NCI-H2029 treated with DMSO at 0.1 percent for 48 hours (cell line): Measurements from ENCODE around the gene THRB.

ENCODE experiments used
- DNase-seq: peaks from one replicate; lab custom pipeline; 2025; lab: John Stamatoyannopoulos, UW

The THRB gene

DNA sequence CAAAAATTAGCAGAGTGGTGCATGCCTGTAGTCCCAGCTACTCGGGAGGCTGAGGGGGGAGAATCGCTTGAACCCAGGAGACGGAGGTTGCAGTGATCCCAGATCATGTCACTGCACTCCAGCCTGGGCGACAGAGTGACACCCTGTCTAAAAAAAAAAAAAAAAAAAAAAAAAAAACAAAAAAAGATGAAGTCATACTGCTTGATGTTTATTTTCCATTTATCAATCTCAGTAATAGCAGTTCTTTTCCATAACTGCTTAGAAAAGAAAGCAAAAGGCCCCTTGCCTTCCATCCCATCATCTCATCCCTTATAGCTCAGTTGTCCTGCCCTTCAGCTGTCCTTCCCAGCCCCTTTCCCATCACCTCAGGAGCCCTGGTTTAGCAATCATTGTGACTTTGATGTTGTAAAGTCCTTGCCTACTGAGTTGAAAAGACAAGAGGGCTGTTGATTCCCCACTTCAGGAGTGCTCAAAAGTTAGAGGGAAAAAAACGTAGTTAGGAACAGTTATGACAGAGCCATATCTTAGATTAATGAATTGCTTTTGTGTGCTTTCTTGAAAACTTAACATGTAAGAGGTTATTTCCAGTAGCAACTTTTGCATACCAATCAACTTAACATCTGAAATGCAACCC lies 18.0 kb upstream of the THRB start:
- no peak for DNase-seq

DNA sequence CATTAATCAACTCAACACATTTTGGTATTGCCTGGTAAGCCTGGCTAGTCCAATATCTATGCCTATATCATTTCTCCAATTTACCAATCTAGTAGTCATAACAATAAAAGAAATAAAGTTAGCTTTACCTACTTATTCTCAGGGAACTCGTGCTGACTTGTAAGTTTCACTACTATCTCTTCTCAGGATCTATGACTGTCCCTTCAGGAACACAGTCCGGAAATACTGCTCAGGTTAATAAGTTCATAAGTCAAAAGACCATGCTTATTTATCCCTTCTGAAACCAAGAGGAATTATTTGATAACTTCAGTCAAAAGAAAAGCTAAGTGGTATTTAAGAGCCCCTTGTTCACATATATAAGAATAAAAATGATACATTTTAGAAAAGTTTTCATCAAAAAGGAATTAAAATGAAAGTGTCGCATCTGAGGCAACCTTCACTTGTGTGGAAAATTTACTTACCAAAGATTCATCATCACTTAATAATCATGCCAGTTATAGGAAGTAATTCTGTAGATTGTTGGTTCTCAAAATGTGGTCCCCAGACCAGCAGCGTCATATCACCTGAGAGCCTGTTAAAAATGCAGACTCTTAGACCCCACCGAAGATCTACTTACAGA lies 15.5 kb upstream of the THRB start:
- no peak for DNase-seq

DNA sequence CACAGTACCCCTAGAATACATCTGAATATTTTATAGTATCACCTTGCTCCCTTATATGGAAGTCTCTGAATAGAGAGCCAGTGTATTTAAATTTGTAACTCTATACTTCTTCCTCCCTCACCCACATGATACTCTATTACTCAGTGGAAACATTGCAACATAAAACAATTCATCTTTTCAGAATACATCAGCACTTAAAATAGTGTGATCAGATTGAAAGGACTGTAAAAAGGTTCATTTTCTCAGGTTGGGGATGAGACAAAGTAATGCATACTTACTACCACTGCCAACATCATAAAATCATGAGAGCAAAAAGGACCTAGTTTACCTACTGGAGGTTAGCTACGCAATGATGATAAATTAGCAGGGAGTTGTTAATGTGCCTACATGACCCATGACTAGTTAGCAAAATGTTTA lies 13.8 kb upstream of the THRB start:
- no peak for DNase-seq

DNA sequence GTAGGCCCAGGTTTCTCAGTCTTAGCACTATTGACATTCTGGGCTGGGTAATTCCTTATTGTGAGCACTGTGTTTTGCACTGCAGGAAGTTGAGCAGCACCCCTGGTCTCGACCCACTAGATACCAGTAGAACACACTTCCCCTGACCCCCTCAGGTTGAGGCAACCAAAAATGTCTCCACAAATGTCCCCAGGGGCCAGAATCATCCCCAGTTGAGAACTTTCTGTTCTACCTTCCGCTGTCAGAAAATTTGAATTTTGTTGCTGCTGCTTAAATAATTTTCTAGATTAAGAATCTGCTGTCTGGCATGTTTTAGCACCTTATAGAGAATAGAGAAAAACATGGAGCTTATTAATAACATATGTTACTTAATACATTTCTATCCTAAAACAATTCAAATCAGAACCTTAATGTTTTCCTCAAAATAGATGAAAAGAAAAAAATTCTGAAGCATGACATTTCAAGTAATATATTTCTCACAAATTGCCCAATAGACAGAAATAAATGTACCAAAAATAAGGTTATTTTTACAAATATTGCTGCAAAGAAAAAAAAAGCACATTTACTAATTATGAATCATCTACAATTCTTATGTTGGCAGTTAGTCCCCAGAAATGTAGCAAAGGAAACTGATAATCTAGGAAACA lies 13.2 kb upstream of the THRB start:
- DNase-seq = no peak

DNA sequence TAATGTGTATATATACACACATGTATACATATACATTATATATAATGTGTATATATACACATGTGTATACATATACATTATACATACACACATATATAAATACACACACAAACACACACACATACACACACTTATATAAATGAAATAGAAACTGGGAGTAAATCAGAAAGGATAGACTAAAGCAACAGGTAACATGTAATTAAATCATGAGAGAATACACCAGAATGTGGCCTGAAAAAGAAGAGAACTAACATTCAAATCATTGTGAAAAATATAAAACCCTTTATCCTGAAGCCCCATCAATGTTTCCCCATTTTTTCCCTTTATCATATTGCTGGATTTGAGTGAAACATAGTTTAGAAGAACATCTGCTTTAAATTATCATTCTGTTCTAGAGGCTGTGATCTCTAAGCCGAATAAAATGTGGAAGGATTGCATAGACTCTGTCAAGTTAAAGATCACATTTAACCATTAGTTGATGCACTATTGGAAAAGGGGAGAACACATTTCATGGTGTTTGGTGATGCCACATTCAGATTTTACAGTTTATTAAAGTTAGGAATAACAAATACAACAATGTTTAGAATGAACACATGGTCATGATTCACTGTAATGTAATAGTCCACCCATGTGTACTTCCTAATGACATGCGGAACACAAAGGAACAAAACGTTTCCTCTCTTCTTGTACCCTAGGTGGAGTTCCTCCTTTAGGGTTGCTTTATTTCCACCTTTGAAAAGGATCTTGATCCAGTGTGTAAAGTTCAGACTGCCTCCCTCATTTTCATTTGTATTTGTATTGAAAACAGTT lies 12.5 kb upstream of the THRB start:
- no peak for DNase-seq

DNA sequence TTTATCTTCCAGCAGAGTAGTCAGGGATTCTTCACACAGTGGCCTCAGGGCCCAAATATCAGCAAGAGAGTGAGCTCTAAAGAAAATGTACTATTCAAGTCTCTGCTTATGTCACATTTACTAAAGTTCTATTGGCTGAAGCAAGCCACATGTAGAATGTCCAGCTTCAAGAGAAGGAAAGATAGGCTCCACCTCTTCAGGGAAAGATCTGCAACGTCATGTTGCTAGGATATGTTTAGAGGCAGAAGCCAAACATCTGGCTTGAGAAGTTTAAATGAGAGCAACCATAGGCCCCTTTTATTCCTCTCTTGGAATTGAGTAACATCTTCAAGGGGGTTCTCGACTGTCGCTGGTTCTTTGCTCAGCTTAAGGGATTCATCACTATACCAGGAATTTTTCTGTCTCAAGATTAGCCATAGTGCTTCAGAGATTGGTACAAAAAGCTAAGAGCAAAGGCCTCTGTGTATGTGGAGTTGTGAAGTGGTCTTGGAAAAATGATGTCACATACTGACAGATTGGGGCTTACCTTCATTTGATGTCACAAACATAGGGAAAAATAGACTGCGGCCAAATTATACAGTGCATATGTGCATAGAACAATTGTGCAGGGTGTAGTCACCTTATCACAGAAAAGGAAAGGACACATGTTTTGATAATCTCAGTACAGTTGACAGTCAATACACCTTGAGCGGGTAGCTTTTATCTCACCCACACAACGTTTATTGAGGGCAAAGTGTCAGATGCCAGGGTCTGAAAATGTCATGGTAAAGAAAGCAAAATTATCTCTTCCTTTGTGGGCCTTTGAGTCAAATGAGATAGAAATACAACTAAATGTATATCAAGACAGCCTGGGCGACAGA lies 11.3 kb upstream of the THRB start:
- DNase-seq = no peak

DNA sequence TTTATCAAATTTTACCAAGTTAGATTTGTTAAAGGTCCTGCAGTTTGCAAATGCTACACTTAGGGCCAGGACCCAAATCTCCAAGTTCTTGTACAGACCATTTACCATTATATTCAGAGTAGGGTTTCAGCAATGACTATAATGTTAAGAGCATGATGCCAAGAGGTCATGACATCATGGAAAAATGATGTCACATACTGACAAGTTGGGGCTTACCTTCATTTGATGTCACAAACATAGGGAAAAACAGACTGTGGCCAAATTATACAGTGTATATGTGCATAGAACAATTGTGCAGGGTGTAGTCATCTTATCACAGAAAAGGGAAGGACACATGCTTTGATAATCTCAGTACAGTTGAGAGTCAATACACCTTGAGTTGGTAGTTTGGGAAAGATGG lies 10.1 kb upstream of the THRB start:
- no peak for DNase-seq

DNA sequence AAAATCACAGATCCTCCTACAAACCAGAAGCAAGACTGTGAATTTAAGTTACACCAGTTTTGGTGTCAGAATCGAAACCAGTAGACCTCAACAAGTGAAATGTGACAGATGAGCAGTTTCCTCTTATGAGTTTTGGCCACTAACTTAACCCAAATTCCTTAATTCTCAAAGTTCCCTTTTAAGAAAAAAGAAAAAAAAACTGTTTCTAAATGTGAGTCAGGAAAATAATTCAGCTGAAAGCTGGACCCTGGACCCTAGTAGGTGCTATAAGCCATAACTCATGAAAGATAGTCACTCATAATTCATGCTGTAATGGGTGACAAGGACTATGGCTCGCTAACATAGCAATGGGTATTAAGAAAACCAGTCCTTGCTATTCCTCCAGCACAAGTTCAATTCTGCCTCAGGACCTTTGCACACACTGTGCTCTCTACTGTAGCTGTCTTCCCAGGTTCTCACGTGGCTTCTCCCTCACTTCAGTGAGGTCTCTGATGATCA lies 9.0 kb upstream of the THRB start:
- DNase-seq = no peak

DNA sequence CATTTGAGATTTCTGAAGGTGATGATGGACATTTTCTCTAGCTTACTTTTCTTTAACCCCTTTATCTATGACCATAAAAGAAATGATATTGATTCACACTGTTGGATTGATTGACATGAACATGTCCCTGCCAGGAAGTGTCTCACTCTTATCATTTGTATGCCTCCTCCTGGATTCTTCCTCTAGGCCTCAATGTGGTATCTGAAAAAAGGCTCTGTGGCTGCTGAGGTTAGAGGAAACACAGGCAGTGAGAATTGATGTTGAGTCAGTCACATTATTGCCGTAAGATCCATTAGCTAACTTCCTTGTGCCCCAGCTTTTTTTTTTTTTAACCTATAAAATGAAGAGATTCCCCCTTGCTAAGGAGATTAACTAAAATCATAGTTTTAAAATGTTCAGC lies 8.0 kb upstream of the THRB start:
- DNase-seq = no peak

DNA sequence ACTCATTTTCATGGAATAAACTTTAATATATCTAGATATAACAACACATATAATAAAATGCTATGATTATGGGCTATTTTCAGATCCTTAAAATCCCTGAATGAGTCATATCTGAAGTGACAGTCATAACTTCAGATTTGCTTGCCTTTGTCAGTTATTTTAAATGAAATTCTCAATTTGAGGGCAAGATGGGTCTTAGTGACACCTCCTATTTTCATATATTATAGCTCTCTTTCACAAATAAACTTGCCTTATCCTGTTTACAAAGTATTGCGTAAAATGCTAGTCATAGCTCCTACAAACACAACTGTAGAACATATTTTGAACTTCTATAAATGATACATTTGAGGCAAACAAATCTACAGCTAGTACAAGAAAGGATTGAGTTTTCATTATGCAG lies 6.2 kb upstream of the THRB start:
- no peak for DNase-seq

DNA sequence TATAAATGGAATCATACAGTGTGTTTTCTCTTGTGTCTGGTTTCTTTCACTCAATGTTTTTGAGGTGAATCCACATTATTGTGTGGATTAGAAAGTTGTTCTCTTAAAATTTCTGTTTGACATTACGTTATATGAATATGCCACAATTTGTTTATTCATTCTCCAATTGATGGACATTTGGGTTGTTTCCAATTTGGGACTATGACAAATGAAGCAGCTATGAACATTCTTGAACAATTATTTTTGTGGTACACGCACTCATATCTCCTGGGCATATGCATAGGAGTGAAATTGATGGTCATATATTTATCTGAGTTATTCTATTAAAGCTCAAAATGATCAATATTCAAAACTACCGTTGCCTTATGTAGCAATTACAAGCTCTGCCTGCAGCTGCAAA lies 5.3 kb upstream of the THRB start:
- no peak for DNase-seq

DNA sequence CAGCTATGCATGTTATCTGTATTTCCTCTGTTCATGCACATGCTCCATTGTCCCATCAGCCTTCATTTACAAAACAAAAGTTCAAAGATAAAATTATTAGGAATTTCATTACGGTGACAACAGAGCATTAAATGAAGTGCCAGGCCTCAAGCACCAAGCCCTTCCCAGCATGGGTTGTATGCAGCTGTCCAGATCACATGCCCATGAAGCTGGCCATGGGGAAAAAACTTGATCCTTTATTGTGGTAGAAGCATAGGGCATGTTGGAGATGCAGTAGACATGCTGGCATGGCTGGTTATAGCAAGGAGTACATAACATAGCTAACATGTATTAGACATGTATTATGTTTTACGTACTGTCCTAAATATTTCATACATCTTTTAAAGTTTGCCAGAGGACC lies 4.1 kb upstream of the THRB start:
- DNase-seq = no peak

DNA sequence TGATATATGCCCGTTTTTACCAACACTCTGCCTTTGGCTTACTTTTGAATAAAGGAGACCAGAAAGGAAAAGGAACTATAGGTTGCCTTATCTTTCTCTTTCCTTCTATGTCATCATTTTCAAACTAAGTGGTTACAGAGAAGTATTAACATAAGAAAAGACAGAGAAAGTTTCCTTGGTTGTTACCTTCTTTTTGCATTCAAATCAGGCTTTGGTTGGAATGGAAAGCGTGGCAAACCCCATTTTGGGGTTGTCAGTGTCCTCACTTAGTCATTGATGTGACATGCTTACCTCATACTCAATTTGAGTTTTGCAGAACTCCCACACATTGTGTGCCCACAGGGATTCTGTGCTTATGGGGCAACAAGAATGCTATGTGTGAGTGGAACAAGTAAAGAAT lies 3.7 kb upstream of the THRB start:
- no peak for DNase-seq

DNA sequence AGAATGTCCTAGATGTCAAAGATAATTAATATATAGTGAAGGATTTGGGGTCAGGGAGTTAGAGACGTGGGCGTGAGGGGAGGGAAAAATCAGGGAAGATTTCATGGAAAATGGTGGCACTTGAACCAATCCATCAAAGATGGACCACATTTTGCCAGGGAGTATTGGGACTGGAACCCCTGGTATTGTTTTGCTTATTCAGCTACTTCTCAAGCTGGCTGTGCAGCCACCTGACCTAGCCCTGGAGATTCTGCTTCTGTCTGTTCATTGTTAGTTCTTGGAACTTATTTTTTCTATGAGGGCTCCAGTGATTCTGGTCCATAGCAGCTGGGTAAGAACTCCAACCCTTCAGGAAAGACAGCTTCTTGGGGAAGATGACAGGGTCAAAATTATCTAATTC lies 3.3 kb upstream of the THRB start:
- no peak for DNase-seq

DNA sequence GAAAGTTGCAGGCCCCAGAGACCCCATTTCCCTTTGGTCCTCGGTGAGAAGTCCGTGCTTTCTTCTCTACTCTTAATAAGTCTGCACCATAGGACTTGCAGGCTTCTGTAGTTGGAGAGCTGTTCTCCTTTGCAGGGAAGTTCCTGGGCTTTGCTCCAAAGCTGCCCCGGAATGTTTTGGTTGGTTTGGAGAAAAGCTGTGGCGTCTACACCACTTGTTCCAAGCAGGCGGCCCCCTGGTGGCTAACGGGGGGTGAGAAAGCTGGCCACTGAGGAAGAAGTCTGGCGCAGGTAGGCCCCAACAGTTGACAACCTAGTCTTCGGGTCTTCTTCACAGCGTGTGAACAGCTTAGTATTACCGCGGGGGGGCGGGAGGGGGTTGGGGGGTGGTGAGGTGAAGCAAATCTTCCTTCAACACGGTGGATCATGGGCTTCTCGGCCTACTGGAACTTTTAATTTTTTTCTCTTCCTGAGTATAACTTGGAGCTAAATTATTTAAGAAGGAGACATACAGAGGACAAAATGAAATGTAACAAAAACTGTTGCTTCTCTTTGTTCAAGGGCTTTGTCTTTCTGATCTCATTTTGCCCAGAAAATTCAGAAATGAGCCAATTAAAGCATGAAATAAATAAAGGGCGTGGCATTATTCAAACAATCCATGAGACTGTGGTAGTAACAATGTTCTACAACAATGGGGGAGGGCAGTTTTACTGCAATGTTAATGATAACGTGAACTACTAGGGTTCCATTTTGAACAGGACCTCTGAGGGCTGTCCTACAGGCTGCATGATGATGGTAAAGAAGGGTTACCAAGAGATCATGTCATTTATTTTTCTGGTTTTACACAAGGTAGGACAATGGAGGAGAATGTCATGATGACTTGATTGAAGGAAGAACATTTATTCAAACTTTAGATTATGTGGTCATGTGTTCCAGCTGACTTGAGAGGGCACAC lies 2.2 kb upstream of the THRB start:
- DNase-seq = no peak

DNA sequence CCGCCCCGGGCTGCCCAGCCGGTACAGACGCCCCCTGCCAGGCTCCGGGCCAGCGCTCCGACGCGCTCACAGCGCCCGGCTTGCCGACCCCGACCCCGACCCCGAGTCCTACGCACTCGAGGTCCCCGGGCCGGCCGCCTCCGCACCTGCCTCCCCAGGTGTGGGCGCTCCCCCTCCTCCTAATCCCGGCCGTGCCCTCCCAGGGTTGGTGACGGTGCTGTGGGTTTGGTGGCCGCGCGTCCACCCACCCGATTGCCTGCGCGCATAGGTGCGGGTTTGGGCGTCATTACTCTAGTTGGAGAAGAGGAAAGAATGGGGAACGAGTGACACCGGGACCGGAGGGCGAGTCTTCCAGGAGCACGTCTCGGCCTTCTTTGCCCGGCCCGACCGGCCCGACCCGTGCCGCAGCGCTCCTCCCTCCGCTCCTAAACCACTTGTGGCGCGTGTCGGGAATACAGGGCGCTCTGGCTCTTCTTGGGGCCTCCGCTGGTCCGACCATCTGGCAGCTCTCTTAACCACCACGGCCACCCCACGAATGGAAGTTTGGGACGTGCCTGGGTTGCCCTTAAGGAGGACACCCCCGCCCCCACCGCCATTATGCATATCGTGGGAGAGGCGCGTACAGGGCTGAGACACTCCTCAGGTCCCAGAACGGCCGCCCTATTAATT lies 810 bp upstream of the THRB start:
- DNase-seq = no peak

DNA sequence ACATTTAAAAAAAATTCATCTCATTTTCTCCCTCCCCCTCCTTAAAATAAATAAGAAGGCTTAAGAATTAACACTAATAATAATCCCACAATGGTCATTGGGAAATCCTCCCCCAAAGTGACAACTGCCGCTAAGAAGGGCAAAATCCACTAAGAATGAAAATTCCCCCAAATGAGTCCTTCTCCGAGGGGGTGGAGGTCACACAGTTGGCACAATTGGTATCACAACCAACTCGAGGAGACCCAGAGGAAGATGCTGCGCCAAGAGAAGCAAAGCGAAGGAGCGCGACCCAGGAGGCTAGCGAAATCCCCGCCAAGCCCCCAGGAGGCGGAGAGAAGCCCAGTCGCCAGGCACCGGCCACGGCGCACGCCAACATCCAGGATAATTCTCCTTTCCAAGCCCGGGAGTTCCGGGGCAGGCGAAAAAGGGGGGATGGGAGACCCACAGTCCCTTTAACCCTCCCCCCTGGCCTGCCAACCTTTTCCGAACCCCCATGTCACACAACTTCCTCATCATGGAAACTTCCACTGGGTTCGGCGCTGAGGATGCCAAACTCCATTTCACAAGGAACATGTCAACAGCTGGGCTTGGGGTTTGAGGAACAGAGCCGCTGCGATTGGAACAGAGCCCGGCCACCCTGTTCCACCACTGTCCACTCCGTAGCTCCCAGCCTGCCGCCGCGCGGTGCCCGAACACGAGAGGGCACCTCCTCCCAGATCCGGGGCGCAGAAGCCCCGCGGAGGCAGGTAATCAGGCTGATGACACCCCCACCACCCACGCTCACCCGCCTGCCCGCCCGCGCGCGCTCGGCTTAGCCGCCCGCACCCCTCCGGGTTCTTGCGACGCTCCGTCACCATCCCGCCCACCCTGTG lies 668 bp downstream of the THRB start:
- no peak for DNase-seq

DNA sequence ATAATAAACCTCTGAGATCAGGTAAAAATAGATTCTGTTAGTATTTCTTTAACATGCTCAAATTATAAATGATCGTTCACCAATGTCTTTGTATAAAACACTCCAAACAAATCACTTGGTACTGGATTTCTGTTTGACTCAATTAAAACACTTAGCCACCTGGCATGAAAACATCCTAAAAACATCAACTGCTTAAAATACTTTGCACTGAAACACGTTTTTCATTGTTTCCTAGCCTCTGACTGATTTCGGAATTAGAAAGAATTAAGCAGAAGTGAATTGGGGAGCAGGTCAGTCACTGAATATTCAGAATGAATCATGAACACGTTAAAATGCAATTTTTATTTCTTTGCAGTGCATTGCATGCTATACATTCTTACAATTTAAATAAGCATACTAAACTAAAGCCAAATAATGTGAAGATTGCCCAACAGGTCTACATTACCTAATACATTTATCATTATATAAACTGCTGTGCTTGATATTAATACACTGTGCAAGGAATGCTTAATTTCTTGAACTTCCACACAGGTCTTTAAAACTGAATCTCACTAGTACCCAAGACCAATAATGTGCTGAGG lies 1.6 kb downstream of the THRB start:
- no peak for DNase-seq

DNA sequence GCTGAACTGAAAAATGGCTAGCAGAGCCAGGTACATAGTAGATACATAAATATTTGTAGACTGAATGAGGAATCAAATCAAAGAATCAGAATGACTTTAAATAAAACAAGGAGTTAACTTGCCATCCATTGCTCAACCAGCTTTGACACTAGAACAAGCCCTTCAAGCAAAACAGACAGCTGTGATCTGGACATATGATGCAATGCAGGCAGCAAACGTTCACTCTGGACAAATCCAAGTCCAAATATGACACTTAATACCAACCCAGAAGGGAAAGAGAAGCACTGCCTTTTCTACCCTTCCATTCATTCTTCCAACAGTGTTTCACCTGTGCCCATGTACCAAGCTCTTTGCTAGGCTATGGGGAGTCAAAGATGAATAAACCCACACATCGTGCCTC lies 4.5 kb downstream of the THRB start:
- no peak for DNase-seq
